H1 (cell line): ENCODE results near the gene IFT122.

Experiments used
- POLR2AphosphoS5 ChIP-seq: IDR thresholded peaks from 2 replicates; pipeline ENCODE4 v1.6.1; 2011; ENCODE audit warnings: low read depth, low read length
- TF ChIP-seq, protein P1 (sequence below): IDR thresholded peaks from 2 replicates; pipeline ENCODE4 v1.6.1; 2011; ENCODE audit warnings: low read depth, mild to moderate bottlenecking, low read length; ENCODE audit not compliant: insufficient read depth

DNA sequence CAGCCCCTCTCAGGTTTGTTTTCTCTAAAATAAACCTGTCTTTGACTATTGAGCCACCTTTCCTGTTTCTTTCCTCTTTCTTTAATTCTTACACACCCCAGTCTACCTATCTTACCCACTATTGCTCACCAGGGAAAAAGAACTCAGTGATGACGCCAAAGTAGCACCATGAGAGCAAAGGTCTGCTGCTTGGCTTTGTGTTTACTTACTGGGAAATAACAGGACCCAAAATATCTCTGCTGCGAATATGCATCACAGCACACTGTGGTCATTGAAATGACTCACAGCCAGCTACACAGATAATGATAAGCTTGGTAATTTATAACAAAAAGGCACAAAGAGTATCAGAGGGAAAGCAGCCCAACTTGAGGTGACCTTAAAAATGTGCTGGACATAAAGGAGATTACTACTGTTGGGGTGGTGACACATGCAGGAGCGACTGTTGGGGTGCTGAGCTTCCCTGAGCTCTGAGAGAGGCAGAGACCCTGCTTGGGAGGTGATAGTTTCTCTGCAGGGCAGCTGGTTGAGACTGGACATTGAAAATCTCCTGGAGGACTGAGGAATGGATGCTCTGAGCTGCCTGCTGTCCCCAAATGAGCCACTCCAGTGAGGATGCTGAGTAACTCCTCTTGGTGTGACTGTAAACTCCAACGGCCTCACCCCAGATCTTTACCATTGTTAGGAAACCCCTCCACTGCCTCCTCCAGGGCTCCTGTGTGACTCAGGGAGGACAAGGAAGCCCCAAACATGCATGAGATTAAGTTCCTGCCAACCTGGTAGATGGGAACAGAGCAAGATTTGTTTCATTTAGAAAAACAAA is 26.1 kb upstream of the IFT122 start:
- TF ChIP-seq, protein P1, sequence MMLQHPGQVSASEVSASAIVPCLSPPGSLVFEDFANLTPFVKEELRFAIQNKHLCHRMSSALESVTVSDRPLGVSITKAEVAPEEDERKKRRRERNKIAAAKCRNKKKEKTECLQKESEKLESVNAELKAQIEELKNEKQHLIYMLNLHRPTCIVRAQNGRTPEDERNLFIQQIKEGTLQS: no peak
- TF ChIP-seq POLR2AphosphoS5: no peak
